Hematopoietic multipotent progenitor cell treated with erythropoietin and hydrocortisone succinate and interleukin-3 and kit ligand, for 6 days (in vitro differentiated cells): Measurements from ENCODE around the gene JAK1.
A peak's percentile ranks its signal among the peaks of the same experiment; 100 is the strongest.
"Not testable (repeated sequence)": the region's sequence is repeated elsewhere in the genome, so short reads cannot be mapped to it uniquely, and the experiment has no call there.

Source experiments
- DNase-seq: peaks from one replicate; pipeline ENCODE4 v3.0.0-alpha.2; 2015

JAK1 gene

DNA sequence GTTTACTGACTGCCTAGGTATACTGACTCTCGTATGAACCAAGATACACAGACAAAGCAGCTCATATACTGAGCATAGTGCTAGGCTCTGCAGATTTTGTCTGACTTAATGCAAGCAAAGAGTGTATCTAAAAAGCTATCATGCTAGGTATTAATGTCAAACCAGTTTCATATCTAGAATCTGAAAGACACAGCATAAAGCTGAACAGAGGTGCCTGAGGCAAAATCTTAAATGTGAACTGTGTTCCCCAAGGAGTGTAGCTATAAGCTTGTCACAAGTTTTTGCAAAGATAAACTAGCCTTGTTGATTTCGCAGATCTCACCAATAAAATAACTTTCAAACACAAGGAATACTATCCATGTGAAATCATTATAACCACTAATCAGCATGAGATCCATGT is 18.1 kb downstream of the JAK1 start:
- DNase-seq = no peak

DNA sequence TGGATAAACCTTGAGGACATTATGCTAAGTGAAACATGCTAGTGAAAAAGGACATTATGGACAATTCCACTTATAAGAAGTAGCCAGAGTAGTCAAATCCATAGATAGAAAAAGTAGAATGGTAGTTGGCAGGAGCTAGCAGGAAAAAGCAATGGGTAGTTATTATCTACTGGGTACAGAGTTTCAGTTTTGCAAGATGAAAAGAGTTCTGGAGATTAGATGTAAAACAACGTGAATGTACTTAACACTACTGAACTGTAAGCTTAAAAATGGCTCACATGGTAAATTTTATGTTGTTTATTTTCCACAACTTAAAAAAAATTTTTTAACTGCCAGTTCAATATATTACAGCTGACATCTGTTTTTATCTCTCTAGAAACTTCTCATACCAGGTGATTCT is 19.4 kb downstream of the JAK1 start:
- peak; percentile 68 for DNase-seq

DNA sequence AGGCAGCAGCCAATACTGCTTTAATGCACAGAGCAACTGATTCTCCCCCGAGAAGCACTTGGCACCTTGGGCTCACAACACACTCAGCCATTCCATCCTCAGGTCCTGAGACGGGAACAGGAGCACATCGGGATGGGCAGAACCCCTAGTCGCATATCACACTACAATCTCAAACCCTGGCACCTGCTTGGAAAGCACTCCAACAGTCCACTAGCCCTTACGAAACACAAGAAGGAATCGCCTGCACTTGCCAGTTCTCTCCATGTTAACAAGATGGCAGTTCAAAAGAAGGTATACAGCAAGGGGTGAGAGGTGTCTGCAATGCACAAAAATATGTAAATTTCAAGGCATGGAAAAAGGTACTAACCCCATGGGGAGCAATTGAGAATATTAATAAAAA is 21.4 kb downstream of the JAK1 start:
- no peak for DNase-seq

DNA sequence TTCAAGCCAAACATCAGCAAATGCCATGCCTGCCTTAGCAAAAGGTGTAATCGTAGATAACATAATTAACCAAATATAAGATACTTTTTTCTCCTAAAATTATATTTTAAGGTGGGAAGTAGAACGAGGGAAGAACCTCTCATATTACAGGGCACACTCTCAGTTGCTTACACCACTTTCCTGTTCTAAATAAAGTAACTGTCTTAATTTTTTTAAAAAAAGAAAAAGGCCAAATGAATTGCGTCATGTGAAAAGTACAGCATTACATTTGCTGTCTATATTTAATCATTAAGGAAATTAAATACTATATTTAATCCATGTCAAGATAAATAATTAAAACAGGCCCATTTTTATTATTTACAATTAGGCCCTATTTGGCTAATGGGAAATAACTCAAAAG is 23.7 kb downstream of the JAK1 start:
- peak; percentile 34 for DNase-seq

DNA sequence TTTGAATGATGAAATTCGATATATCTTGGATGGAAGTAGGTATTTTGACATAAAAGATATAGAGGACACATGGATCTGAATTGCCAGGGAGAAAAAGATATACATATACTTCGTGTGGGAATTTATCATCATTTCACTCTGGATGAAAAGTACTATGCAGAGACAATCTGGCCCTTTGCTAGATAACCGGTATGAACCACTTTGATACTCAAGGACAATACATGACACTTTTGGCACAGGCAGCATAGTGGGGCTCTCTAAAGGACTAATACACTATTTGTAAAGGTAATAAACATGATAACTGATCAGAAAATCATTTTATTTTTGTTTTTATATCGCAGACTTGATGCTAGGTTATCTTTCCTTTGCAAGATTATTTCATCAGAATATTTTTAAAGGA is 24.2 kb downstream of the JAK1 start:
- no peak for DNase-seq

DNA sequence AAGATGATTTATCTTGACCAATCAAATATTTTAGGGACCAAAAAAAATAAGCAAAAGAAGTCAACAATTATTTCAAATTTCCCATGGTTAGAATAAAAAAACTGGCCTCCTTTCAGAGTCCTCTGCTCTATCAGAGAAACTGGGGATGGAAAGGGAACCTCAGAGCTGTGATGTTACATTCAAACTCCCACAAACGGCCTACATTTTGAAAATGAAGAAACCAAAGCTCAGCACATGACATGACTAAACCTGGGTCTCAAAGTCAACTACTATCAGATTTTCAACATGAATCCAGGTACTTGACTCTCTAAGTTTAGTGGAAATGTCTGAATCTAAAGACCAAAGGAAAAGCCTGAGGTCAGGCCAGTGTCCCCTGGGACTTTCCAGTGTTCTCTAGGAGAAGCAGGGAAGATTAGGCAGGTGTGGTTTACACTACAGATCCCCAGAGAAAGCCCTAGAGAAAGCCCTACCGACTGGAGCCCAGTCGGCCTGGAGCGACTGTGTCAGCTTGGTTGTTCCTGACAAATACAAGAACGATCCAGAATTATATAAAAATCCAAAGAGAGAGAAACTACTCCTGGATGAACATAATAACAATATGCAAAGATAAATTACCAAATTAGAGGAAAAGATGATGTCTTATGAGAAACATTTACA is 24.8 kb downstream of the JAK1 start:
- DNase-seq = no peak

DNA sequence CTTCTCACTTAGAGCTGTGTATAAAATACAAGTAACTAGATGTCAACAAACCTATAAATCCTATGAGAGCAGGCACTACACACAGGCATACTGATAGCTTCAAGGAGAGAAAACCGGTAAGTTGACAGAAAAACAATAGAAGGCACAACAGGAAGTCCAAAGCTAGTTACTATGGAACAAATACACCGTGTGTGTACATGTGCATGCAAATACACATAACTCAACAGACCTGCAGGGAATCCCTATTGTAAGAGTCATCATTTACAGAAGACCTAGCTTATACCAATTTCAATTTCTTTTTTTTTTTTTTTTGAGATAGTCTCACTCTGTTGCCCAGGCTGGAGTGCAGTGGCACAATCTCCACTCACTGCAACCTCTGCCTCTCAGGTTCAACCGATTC is 26.3 kb downstream of the JAK1 start:
- DNase-seq = no peak

DNA sequence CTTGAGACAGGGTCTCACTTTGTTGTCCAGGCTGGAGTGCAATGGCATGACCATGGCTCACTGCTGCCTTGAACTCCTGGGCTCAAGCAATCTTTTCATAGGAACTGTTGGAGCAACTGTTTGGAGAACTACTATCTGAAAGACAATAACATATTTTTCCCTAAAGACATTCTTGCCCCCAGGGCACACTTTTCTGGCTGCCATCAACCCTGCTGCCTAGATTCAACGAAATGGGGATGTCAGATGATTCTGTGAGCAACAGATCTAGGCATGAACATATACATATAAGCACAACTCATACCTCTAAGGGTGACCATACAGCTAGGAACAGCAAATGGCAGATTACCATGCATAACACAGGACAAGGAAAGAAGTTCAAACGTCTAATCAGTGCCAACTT is 27.4 kb downstream of the JAK1 start:
- no peak for DNase-seq

DNA sequence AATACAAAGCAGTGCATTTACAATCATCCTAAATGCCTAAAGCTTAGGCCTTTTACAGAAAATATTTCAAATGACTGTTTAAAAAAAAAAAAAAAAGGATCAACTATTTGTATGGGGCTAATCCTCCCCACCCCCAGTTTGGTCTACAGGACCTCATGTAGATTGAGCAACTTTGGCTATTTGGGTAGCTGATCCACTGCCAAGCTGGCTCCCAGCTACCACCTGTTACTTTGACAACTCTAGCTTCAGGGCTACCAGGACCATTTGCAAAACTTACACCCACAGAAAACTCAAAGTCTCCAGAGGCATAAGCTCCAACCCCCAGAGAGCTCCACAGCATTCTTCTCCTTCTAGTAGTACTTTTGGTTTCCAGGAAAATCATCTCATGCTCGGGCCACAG is 29.4 kb downstream of the JAK1 start:
- no peak for DNase-seq

DNA sequence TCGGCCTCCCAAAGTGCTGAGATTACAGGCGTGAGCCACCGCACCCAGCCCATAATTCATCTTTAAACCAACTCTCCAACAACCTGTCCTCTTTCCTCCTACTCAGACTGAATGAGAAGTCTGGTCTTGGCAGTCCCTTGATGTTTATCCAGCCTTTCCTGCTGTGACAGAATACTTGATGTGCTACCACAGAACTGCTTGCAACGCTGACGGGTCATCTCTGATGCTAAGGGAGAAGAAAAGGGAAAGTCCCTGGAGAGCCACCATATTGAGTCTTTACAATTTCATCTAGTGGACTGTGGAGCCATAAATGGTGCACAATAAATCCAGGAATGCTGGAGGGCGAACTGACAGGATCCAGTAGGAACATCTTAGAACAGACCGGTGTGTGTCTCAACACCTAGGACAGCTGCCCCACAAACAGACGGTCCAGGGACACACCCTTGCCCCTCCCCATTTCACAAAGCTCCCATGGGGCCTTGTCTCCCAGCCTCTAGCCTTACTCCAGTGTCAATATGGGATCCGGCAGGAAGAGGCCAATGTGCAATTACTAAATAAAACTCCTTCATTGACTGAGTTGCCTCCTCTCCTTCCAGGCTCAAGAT is 30.7 kb downstream of the JAK1 start:
- no peak for DNase-seq

DNA sequence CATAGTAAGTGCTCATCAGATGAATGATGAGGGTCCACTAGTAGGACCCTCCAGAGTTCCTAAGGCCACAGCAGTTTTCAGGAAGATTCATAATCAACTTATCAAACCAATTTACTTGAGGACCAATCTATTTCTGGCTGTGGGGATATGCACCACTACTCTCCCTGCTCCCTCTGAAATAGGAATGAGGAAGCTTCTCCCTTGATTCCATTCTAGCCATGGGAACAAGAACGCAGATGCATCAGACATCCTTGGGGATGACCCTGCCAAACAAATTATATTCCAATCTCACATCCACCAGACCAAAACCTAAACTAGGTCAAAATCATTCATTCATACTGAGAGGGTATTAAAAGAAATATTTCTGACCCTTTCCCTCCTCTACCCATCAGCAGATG is 31.5 kb downstream of the JAK1 start:
- no peak for DNase-seq

DNA sequence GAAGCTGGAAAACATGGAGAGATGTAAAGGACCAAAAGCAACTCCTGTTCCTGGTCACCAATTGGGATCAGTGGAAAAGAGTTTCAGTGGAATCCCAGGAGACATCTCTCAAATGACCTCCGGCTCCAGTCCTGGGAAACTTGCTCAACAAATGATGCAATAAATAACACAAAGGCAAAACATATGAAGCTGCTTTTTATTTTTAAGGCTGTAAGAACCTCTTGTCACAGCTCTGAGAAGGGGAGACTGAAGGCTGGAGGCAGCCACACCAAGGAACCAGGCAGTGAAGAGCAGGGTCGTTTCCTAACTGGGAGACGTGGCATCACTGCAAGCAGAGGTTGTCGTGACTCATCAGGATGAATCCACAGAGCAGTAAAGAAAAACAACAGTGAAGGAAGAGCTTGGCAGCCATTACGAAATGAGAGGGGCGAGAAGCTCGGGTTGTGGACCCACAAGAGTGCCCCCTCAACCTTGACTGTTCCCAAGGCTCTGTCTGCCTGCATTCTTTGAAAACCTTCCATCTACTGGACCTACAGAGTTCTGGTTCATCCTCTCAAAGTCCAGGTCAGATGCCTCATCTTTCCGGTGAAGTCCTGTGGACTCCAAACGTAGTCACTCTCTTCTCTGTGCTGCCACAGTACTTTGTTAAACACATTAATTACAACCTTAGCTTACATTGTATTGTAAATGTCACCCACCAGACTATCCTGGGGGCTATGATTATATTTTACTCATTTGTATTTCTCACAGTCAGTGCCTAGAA is 32.1 kb downstream of the JAK1 start:
- DNase-seq = no peak

DNA sequence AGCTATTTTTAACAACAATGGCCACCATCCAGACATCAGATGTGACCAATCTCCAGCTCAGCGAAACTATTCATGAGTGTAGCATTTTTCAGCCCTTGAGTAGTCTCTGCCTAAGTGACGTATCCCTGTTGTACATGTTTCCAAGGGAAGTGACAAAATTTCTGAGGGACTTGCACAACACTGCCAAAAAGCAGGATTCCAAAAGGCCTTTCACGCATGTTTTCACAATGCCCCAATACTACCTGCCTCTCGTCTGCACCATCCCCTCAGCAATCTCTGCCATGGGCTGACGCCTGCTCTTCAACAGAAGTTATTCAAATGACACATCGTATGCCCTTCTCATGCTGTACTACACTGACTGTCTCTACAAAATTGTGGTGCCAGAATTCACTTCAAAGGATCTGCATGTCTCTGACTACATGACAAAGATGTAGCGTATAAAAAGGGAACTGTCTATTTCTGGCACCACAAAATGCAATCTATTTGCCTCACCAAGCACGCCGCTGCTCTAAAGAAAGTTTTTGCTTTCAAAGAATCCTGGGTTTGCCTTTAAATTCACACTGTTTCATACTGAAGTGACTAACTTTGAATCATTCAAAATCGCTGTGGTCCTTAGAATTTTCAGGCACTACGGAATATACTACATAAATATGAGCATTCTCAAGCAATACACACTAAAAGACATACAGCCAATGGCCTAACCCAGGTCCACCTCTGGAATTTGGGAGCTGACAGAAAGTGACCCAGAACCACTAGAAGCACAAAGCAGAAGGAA is 32.9 kb downstream of the JAK1 start:
- DNase-seq = peak; percentile 34

DNA sequence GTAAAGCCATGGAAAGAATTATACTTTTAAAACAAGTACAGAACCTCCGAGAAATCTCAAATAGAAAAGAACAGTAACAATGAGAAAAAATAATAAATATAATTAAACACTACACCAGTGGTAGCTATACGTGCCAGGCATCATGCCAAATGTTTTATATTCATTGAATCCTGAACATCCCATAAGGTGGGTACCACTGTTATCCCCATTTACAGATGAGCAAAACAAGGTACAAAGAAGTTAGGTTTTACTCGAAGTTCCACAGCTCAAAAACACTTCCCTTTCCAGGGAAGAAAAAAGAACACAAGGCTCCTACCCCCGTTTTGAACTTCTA is 33.4 kb downstream of the JAK1 start:
- no peak for DNase-seq

DNA sequence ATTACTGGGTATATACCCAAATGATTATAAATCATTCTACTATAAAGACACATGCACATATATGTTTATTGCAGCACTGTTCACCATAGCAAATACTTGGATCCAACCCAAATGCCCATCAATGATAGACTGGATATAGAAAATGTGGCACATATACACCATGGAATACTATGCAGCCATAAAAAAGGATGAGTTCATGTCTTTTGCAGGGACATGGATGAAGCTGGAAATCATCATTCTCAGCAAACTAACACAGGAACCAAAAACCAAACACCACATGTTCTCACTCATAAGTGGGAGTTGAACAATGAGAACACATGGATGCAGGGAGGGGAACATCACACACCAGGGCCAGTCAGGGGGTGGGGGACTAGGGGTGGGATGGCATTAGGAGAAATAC is 35.7 kb downstream of the JAK1 start:
- not testable (repeated sequence) for DNase-seq

DNA sequence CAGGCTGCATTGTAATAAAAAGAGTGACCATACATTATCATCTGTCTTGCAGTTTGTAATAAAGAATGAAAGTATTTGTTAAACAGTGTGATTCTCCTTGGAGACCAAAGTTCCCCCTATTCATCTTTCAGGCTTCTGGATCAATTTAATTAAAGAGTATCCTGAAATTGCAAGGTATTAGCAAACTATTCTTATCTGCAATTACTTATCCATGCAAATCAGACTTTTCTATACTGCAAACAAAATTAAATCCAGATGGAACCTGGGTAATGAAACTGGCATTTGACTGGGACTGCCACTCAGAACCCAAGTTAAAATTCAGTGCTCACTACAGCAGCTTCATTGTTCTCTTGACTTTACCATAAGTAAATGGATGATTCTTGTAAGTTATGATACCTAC is 37.1 kb downstream of the JAK1 start:
- DNase-seq = no peak

DNA sequence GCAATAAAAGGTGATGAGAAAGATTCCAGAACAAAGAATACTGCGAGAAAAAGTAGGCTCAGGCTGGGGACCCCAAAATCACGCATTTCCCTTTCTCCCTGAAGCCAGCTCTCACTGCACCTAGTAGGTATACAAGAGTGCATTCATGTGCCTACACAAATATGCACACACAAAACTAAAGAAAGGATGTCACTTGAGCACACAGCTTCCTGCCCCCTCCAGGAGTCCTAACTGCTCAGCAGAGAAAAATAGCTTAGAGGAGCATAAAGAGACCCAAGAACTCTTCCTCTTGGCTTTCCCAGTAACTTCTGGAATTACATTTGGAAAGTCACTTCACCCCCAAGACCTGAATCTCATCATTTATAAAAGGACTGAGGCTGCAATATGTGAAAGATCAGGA is 38.0 kb downstream of the JAK1 start:
- DNase-seq = no peak

DNA sequence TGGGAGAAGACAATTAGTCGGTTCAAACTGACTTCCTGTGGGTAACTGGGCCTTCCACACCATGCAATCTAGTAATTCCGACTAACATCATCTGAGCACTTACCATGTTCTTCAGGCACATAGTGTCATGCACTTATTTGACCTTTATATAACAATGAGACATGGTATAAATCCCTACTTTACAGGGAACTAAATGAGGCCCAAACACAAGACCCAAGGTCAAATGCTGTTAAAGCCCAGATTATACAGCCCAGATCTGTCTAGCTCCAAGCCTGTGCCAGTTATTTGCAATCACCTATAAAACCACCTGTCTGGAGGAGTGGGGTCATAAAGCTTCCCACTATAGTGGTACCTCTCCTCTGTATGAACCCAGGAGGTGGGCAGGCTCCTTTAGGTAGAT is 40.8 kb downstream of the JAK1 start:
- DNase-seq = no peak

DNA sequence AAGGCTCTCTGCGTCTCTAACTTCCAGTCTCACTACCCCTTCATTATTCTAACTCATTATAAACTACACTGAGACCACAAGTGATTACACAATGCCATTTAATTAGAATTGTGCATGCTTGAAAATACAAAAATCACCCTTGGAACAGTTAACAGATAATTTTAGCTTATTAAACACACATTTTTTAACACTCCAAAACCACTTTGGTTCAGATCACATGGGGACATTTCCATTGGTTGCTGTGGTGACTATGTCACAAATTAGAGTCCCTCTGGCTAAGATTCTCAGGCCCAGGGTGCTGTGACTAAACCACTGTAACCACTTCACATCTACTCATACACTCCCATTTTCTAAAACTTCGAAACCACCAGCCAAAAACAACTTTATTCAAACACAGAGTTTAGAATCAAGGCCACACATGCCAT is 43.0 kb downstream of the JAK1 start:
- no peak for DNase-seq

DNA sequence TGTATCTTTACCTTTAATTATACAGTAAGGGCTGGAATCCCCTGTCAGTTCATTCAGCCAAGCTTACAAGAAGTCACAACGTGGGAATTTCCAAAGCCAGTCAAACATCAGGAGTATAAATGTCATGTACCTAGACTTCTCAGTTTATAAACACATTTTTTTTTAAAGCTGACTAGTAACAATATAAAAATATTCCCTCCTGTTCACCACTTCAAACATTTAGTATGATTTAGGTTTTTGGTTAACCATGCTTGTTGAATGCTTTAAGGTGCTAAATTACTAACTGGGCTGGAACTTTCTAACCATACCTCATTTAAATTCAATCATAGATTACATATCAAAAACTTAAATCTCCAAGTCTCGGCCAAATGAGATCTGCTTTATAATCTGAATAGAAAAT is 44.0 kb downstream of the JAK1 start:
- DNase-seq = no peak

DNA sequence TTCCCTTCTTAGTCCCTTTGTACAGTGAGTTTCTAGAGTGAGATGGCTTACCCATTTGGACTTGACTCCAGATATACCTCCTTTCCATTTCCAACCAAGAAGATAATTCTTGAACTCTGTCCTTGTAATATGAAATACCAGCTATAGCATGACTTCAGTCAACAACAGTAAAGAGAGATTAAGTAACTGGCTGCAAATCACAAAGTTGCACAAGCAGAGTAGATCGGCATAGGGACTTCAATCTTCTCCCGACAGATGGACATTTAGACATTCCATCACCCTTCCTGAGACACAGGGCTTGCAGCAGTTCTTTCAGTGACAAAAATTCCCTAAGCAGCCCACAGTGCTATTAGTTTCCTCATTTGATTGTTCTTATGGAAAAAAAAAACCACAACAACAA is 44.6 kb downstream of the JAK1 start:
- no peak for DNase-seq

DNA sequence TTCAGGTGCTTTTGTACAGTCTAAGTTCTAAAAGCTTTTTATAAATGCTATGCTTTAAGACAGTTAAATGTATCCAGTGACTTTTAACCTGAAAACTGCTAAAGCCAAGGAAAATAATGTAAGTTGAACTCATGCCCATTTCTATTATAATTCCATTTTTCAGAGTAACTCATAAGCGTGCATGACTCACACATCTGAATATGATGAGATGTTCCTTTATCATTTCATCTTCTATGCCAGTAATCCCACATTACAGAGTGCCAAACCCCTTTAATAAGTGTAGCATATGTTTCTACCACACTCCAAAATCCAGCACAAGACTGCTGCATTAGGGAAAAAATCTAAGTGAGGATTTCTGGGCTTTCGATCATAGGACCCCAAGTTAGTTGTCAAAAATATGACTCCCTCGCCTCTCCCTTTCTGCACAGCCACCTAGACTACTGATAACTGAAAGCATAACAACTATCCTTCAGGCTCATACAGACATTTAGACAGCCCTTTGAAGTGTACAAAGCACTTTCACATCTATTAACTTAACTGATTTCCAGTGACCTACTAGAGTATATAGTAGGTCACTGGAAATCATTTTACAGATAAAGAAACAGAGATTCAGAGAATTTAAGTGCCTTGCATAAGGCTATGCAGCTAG is 45.3 kb downstream of the JAK1 start:
- DNase-seq = peak; percentile 48

DNA sequence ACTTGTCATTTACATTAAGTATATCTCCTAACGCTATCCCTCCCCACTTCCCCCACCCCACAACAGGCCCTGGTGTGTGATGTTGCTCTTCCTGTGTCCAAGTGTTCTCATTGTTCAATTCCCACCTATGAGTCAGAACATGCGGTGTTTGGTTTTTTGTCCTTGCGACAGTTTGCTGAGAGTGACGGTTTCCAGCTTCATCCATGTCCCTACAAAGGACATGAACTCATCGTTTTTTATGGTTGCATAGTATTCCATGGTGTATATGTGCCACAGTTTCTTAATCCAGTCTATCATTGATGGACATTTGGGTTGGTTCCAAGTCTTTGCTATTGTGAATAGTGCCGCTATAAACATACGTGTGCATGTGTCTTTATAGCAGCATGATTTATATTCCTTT is 47.2 kb downstream of the JAK1 start:
- not testable (repeated sequence) for DNase-seq
